Subcutaneous abdominal adipose tissue (tissue), 5 donors: ENCODE data around the gene NCK2.

ENCODE experiments used
- H3K27ac ChIP-seq: one replicate; pipeline ENCODE4 v1.7.0; 2013; ENCODE audit warnings: low read depth, mild to moderate bottlenecking, inconsistent platforms, low read length, moderate library complexity
- H3K27me3 ChIP-seq, 5 donors: one replicate each; pipeline ENCODE4 v1.7.0; 2013; ENCODE audit warnings: low read length in 5 of 5, inconsistent platforms in 1 of 5; ENCODE audit not compliant: control insufficient read depth in 5 of 5, insufficient read depth in 4 of 5
- H3K36me3 ChIP-seq, 5 donors: one replicate each; pipeline ENCODE4 v1.7.0; 2013; ENCODE audit warnings: low read length in 5 of 5; ENCODE audit not compliant: control insufficient read depth in 5 of 5, insufficient read depth in 5 of 5
- H3K4me1 ChIP-seq, 5 donors: one replicate each; pipeline ENCODE4 v1.7.0; 2013; ENCODE audit warnings: low read length in 5 of 5, mild to moderate bottlenecking in 3 of 5, moderate library complexity in 1 of 5; ENCODE audit not compliant: control insufficient read depth in 5 of 5, insufficient read depth in 5 of 5
- H3K4me3 ChIP-seq, 5 donors: one replicate each; pipeline ENCODE4 v1.7.0; 2013; ENCODE audit warnings: low read length in 5 of 5, low read depth in 1 of 5
- H3K9ac ChIP-seq, 5 donors: one replicate each; pipeline ENCODE4 v1.7.0; 2013; ENCODE audit warnings: low read length in 5 of 5, mild to moderate bottlenecking in 4 of 5, moderate library complexity in 3 of 5
- H3K9me3 ChIP-seq, 5 donors: one replicate each; pipeline ENCODE4 v1.7.0; 2013; ENCODE audit warnings: low read length in 5 of 5; ENCODE audit not compliant: control insufficient read depth in 5 of 5
- donor health status: healthy.
- donor health status: healthy.
- donor health status: healthy.
- donor health status: healthy.
- donor health status: healthy.

Gene NCK2

GRCh38 chr2:105929516-105929915 lies 184.8 kb downstream of the NCK2 start:
- H3K4me3 ChIP-seq: no peak overlapping the region
- H3K27me3 ChIP-seq: no peaks in the 10 kb centered on the region
- H3K9me3 ChIP-seq: no peaks in the 10 kb centered on the region
- H3K9ac ChIP-seq: no peak overlapping the region
- H3K4me1 ChIP-seq: peaks cover 2 to 32% (median 3%) of the 10 kb centered on the region in 5 donors
- no peaks in the 10 kb centered on the region for H3K36me3 ChIP-seq
- no peak overlapping the region for H3K27ac ChIP-seq

- Histone ChIP-seq H3K27me3 (no peaks in the 10 kb centered on the region), H3K9me3 (no peaks in the 10 kb centered on the region), H3K36me3 (no peaks in the 10 kb centered on the region), H3K9ac (no peak overlapping the region), H3K4me3 (no peak overlapping the region), H3K27ac (no peak overlapping the region), H3K4me1 (peaks cover 1 to 35% (median 4%) of the 10 kb centered on the region in 5 donors)
Measured at GRCh38 chr2:105932582-105932981, 187.9 kb downstream of the NCK2 start.

- peaks cover 0 to 25% (median 4%) of the 10 kb centered on the region in 5 donors for H3K4me1 ChIP-seq
- no peak overlapping the region for H3K9ac ChIP-seq
- H3K36me3 ChIP-seq: no peaks in the 10 kb centered on the region
- H3K27me3 ChIP-seq: no peaks in the 10 kb centered on the region
- H3K4me3 ChIP-seq: no peak overlapping the region
- peaks cover 0 to under 1% (median 0%) of the 10 kb centered on the region in 5 donors for H3K9me3 ChIP-seq
- no peak overlapping the region for H3K27ac ChIP-seq
Measured at GRCh38 chr2:105933906-105934305, 189.2 kb downstream of the NCK2 start.

GRCh38 chr2:105934467-105934866 lies 189.8 kb downstream of the NCK2 start:
- Histone ChIP-seq H3K27me3 (no peaks in the 10 kb centered on the region), H3K27ac (no peak overlapping the region), H3K36me3 (no peaks in the 10 kb centered on the region), H3K9me3 (peaks cover 0 to 6% (median 3%) of the 10 kb centered on the region in 5 donors), H3K4me3 (no peak overlapping the region), H3K4me1 (peaks cover 0 to 20% (median 4%) of the 10 kb centered on the region in 5 donors), H3K9ac (no peak overlapping the region)

GRCh38 chr2:105935063-105935462 lies 190.4 kb downstream of the NCK2 start:
- Histone ChIP-seq H3K4me1 (peaks cover 0 to 15% (median 4%) of the 10 kb centered on the region in 5 donors), H3K4me3 (no peak overlapping the region), H3K9ac (no peak overlapping the region), H3K27me3 (no peaks in the 10 kb centered on the region), H3K9me3 (peaks cover 0 to 9% (median 5%) of the 10 kb centered on the region in 5 donors), H3K27ac (no peak overlapping the region), H3K36me3 (no peaks in the 10 kb centered on the region)

GRCh38 chr2:105936954-105937353 lies 192.2 kb downstream of the NCK2 start:
- Histone ChIP-seq H3K9me3 (peaks cover 0 to 11% (median 5%) of the 10 kb centered on the region in 5 donors), H3K4me1 (peaks cover 0 to 12% (median 4%) of the 10 kb centered on the region in 5 donors), H3K9ac (no peak overlapping the region), H3K27ac (no peak overlapping the region), H3K4me3 (no peak overlapping the region), H3K36me3 (no peaks in the 10 kb centered on the region), H3K27me3 (no peaks in the 10 kb centered on the region)

- H3K4me1 ChIP-seq: peaks cover 0 to 11% (median 4%) of the 10 kb centered on the region in 5 donors
- no peaks in the 10 kb centered on the region for H3K36me3 ChIP-seq
- H3K9me3 ChIP-seq: peaks cover 0 to 11% (median 5%) of the 10 kb centered on the region in 5 donors
- H3K27me3 ChIP-seq: no peaks in the 10 kb centered on the region
- H3K9ac ChIP-seq: no peak overlapping the region
- H3K27ac ChIP-seq: no peak overlapping the region
- H3K4me3 ChIP-seq: no peak overlapping the region
Measured at GRCh38 chr2:105937498-105938097, 192.9 kb downstream of the NCK2 start.
